NCI-H1105 (cell line): ENCODE data around the gene ITGB1.

Source experiments
- DNase-seq: peaks from one replicate; lab custom pipeline; 2025; lab: John Stamatoyannopoulos, UW

ITGB1 gene

GRCh38 chr10:32889631-32890212, 68.3 kb downstream of the ITGB1 start:
- DNase-seq, result no peak

DNA sequence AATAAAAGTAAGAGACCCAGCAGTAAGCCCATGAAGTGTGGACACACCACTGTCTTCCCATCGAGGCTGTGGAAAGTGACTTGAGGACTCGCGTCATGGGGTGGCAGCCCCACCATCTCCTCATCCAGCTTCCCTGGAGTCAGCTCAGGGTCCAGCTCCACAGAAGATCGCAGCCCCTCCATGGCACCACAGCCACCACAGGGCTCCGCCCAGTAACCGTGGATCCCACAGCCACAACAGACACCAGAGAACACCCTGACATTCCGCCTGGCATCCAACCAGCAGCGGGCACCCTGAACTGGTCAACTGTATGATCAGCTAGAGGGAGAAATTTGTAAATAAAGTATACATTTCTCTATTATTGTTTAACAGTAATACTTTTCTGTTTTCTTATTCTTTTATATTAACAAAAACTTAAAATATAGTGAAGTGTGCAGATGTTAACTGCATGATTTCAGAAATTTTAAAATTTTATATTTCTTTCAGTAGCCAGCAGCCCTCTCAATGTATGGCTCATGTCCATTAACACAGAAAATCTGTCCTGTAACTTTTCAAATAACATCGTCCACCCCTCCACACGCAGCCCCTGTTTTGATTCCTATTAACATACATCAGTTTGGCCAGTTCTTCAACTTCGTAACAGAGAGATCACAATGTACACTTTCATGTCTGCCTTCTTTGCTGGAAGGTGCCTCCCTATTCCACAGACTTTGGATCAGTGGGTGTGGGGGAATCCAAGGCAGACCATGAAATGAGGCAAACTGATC, 69.7 kb downstream of the ITGB1 start:
- no peak for DNase-seq

DNA sequence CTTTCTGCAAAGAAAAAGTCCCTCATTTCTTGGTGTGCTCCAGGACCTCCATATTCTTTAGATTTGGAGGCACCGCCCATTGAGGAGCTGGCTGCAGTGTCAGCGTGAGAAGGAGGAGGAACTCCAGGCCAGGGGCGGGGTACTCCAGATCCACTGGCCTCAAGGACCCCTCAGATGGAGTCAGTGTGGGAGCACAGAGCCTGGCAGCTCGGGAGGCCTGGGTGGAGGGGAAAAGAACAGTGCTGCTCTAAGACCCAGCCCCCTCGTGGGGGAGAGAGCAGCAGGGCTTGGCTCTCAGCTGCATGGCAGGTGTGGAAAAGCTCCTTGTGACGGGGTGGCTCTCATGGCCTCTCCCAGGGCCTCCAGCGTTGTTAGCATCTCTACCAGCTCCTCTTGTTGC, 70.5 kb downstream of the ITGB1 start:
- DNase-seq, result no peak

GRCh38 chr10:32882076-32882475, 76.0 kb downstream of the ITGB1 start:
- no peak for DNase-seq

DNA sequence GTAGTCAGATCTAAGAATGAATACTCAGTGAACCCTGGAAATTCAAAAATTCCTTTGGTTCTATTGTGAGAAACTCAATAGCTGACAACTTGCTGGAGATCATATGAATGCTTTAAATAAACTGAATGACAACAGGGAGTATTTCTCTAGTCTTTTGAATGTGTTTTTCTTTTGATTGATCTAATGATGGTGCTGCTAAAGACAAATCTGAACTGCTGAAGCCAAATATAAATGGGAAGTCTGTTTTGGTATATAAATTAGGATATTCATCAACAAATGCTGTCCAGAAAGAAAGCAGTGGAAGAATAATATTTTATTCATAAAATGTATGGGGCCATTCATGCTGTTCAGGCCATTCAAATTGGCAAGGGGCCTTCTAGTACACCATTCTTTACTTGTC, 79.4 kb downstream of the ITGB1 start:
- DNase-seq, result no peak

DNA sequence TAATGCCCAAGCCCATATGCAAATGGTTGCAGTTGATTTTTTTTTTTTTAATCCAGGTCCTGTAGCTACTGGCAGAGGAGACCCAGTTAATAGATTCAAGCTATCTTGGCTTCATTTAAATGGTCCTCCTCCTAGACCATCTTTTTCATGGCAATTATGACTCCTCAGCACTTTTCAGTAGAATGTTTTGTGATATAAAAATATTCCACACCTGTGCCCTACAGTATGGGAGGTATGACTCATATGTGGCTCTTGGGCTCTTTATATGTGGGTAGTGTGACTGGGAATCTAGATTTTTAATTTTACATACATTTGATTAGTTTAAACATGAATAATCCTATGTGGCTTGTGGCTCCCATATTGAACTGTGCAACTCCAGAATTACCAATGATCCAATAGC, 80.1 kb downstream of the ITGB1 start:
- no peak for DNase-seq

DNA sequence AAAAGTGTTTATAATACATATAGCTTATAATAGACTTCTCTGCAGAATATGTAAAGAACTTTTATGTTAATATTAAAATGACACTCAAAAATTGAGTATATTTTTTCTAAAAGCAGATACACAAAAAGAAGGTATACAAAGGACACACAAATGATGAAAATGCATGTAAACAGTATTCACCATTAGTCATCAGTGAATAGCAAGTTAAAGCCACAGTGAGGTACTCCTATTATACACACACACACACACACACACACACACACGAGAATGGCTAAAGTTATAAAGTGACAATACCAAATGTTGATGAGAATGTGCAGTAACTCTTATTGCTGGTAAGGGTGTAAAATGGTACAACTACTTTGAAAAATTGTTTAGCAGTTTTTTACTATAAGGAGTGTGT, 92.9 kb downstream of the ITGB1 start:
- DNase-seq, result no peak

DNA sequence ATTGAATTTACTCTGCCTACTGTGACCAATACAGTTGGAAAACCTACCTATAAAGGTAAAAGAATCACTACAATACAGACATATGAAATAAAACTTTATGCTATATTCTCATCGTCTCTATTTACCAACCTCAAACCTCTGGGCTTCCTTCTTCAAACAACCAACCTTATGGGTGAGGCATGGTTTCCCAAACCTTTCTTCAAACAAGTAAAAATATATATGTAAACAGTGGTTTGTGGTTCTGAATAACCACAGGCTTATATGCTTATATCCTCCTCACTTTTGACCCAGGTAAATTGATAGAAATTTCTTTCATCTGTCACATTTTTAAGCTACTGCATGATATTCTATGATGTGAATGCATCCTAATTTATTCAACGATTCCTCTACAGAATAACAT, 103.6 kb downstream of the ITGB1 start:
- DNase-seq, result no peak

- DNase-seq, result no peak
Observed at GRCh38 chr10:32851301-32851700, 106.7 kb downstream of the ITGB1 start.
